GM13976 (cell line): ENCODE measurements around the gene ARHGEF16.
A peak's percentile ranks its signal among the peaks of the same experiment; 100 is the strongest.

Experiments used
- DNase-seq: peaks from one replicate; pipeline ENCODE4 v3.0.0; 2012; ENCODE audit warnings: low spot score
- CTCF ChIP-seq: IDR thresholded peaks from 2 replicates; pipeline ENCODE4 v1.5.1; 2012; ENCODE audit warnings: borderline replicate concordance, mild to moderate bottlenecking; ENCODE audit not compliant: insufficient read depth; ENCODE audit errors: extremely low read depth, missing control alignments, control extremely low read depth
- in situ Hi-C: fragments of 300-500 bp; cut with MboI; formaldehyde crosslinking; loops from one replicate; pipeline ENCODE4 v1.12.0; 2022; ENCODE audit warnings: low sequenced_read_pairs, mixed read lengths, inconsistent platforms; ENCODE audit not compliant: unreplicated experiment

The ARHGEF16 gene

GRCh38 chr1:3474016-3474415 is 19.6 kb downstream of the ARHGEF16 start:
- DNase-seq: no peak
- in situ Hi-C loops: no loop called here

GRCh38 chr1:3474421-3474820 is 20.0 kb downstream of the ARHGEF16 start:
- no peak for TF ChIP-seq CTCF
- in situ Hi-C loops: no loop called here
- no peak for DNase-seq

More at GRCh38 chr1:3474016-3474415, 19.6 kb downstream of the ARHGEF16 start:
- TF ChIP-seq CTCF: no peak

- no peak for DNase-seq
- TF ChIP-seq CTCF: no peak
- in situ Hi-C loops: no loop called here
Measured at GRCh38 chr1:3475839-3476573, 21.5 kb downstream of the ARHGEF16 start.

DNA sequence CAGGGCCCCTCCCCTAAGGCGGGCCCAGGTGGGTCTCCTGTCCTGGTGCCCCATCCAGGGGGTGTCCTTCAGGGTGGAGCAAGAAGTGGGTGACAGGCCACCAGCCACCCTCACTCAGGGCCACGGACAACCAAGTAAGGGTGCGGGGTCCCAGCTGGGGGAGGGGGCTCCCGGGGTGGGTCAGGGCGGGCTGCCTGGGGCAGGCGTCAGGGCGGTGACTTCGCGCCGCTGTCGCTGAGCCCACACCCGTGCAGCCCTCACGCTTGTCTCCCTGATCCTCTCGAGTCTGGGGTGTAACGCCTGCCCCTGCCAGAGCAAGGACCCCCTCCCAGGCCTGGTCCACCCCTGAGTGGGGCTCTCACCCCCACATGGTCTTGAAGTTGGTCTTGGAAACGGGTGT is 22.2 kb downstream of the ARHGEF16 start:
- in situ Hi-C loops: no loop called here
- DNase-seq: no peak
- TF ChIP-seq CTCF: no peak

GRCh38 chr1:3477241-3477995 is 23.0 kb downstream of the ARHGEF16 start:
- DNase-seq: peak; percentile 78
- in situ Hi-C loops: no loop called here
- no peak for TF ChIP-seq CTCF

- no peak for TF ChIP-seq CTCF
- in situ Hi-C loops: no loop called here
- no peak for DNase-seq
Measured at GRCh38 chr1:3478187-3478586, 23.7 kb downstream of the ARHGEF16 start.
